Osteoblast (primary cell): Measurements from ENCODE around the gene TMEM132C. TPM values are rescaled to one million over a fixed set of nuclear protein-coding genes. Genes with fewer than 3 reads are reported as not detected.

Experiments
- DNase-seq: peaks from one replicate; pipeline ENCODE4 v3.0.0; 2011; ENCODE audit warnings: low spot score, mixed read lengths; ENCODE audit not compliant: insufficient read length; ENCODE audit errors: missing footprints
- H2AFZ ChIP-seq: 2 replicates; pipeline ENCODE4 v1.6.0; 2011; ENCODE audit warnings: mild to moderate bottlenecking, low read length
- H3K27ac ChIP-seq: 2 replicates; pipeline ENCODE4 v1.5.1; 2011; ENCODE audit warnings: mild to moderate bottlenecking, low read depth, low read length, moderate library complexity
- H3K27me3 ChIP-seq: 2 replicates; pipeline ENCODE4 v1.6.0; 2012; ENCODE audit warnings: mild to moderate bottlenecking, control low read depth, inconsistent platforms, low read length, moderate library complexity; ENCODE audit not compliant: insufficient read depth
- H3K36me3 ChIP-seq: 2 replicates; pipeline ENCODE4 v1.5.1; 2011; ENCODE audit warnings: mild to moderate bottlenecking, low read length, control low read depth, moderate library complexity; ENCODE audit not compliant: insufficient read depth
- H3K4me1 ChIP-seq: 2 replicates; pipeline ENCODE4 v1.5.1; 2011; ENCODE audit warnings: mild to moderate bottlenecking, low read length, control low read depth, moderate library complexity; ENCODE audit not compliant: insufficient read depth
- H3K4me2 ChIP-seq: 2 replicates; pipeline ENCODE4 v1.6.0; 2011; ENCODE audit warnings: mild to moderate bottlenecking, low read length; ENCODE audit not compliant: insufficient read depth
- H3K4me3 ChIP-seq: fragments of 200-600 bp; sonication (generic); 3 replicates; pipeline ENCODE4 v1.5.1; 2012; ENCODE audit warnings: mild to moderate bottlenecking, low read length, inconsistent platforms; ENCODE audit not compliant: insufficient read depth
- H3K79me2 ChIP-seq: 2 replicates; pipeline ENCODE4 v1.6.0; 2012; ENCODE audit warnings: mild to moderate bottlenecking, low read length, control low read depth, inconsistent platforms; ENCODE audit not compliant: insufficient read depth
- H3K9me3 ChIP-seq: 2 replicates; pipeline ENCODE4 v1.5.1; 2011; ENCODE audit warnings: low read depth, low read length, control low read depth
- H4K20me1 ChIP-seq: 2 replicates; pipeline ENCODE4 v1.6.0; 2012; ENCODE audit warnings: mild to moderate bottlenecking, low read length, control low read depth; ENCODE audit not compliant: insufficient read depth
- total RNA-seq: library from RNA; depleted of rRNA; stranded (reverse); fragments of >200 nt; gene quantifications from 2 replicates; pipeline ENCODE4 v1.2.3, GENCODE V29; 2012
- TF ChIP-seq, protein P1 (sequence below): IDR thresholded peaks from 2 replicates; pipeline ENCODE4 v1.5.1; 2011; ENCODE audit warnings: mild to moderate bottlenecking, low read depth, low read length, moderate library complexity; ENCODE audit errors: extremely low read depth

Gene TMEM132C
- total RNA-seq, 1 donor: not detected

- DNase-seq: no peak
- H3K9me3 ChIP-seq: no peaks in the 10 kb centered on the region
- no peaks in the 10 kb centered on the region for H3K27me3 ChIP-seq
- H2AFZ ChIP-seq: no peak overlapping the region
- H3K4me3 ChIP-seq: no peak overlapping the region
- no peaks in the 10 kb centered on the region for H3K4me1 ChIP-seq
- no peaks in the 10 kb centered on the region for H3K79me2 ChIP-seq
- no peaks in the 10 kb centered on the region for H3K36me3 ChIP-seq
- no peaks in the 10 kb centered on the region for H4K20me1 ChIP-seq
- no peak overlapping the region for H3K27ac ChIP-seq
- H3K4me2 ChIP-seq: no peak overlapping the region
- TF ChIP-seq, protein P1, sequence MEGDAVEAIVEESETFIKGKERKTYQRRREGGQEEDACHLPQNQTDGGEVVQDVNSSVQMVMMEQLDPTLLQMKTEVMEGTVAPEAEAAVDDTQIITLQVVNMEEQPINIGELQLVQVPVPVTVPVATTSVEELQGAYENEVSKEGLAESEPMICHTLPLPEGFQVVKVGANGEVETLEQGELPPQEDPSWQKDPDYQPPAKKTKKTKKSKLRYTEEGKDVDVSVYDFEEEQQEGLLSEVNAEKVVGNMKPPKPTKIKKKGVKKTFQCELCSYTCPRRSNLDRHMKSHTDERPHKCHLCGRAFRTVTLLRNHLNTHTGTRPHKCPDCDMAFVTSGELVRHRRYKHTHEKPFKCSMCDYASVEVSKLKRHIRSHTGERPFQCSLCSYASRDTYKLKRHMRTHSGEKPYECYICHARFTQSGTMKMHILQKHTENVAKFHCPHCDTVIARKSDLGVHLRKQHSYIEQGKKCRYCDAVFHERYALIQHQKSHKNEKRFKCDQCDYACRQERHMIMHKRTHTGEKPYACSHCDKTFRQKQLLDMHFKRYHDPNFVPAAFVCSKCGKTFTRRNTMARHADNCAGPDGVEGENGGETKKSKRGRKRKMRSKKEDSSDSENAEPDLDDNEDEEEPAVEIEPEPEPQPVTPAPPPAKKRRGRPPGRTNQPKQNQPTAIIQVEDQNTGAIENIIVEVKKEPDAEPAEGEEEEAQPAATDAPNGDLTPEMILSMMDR: no peak
Measured at GRCh38 chr12:128548949-128549348, 282.0 kb downstream of the TMEM132C start.

GRCh38 chr12:128549601-128550218 is 282.7 kb downstream of the TMEM132C start:
- DNase-seq: no peak
- H3K4me3 ChIP-seq: no peak overlapping the region
- no peaks in the 10 kb centered on the region for H3K27me3 ChIP-seq
- no peak overlapping the region for H2AFZ ChIP-seq
- H3K36me3 ChIP-seq: no peaks in the 10 kb centered on the region
- no peak overlapping the region for H3K4me2 ChIP-seq
- H3K79me2 ChIP-seq: no peaks in the 10 kb centered on the region
- TF ChIP-seq, protein P1: no peak
- no peak overlapping the region for H3K27ac ChIP-seq
- no peaks in the 10 kb centered on the region for H3K4me1 ChIP-seq
- H4K20me1 ChIP-seq: no peaks in the 10 kb centered on the region
- H3K9me3 ChIP-seq: no peaks in the 10 kb centered on the region

GRCh38 chr12:128551266-128551665 is 284.3 kb downstream of the TMEM132C start:
- Histone ChIP-seq H3K79me2 (no peaks in the 10 kb centered on the region), H3K4me2 (no peak overlapping the region), H2AFZ (no peak overlapping the region), H3K27me3 (no peaks in the 10 kb centered on the region), H3K36me3 (no peaks in the 10 kb centered on the region), H3K27ac (no peak overlapping the region), H3K9me3 (no peaks in the 10 kb centered on the region), H4K20me1 (no peaks in the 10 kb centered on the region), H3K4me3 (no peak overlapping the region), H3K4me1 (no peaks in the 10 kb centered on the region)
- no peak for DNase-seq
- TF ChIP-seq, protein P1: no peak

- no peak overlapping the region for H2AFZ ChIP-seq
- no peaks in the 10 kb centered on the region for H3K27me3 ChIP-seq
- H3K79me2 ChIP-seq: no peaks in the 10 kb centered on the region
- H3K36me3 ChIP-seq: no peaks in the 10 kb centered on the region
- TF ChIP-seq, protein P1: no peak
- H3K4me3 ChIP-seq: no peak overlapping the region
- no peaks in the 10 kb centered on the region for H4K20me1 ChIP-seq
- no peak overlapping the region for H3K27ac ChIP-seq
- H3K9me3 ChIP-seq: no peaks in the 10 kb centered on the region
- no peaks in the 10 kb centered on the region for H3K4me1 ChIP-seq
- no peak overlapping the region for H3K4me2 ChIP-seq
- no peak for DNase-seq
Measured at GRCh38 chr12:128554546-128555304, 287.8 kb downstream of the TMEM132C start.
